Measurements from ENCODE around the gene CPNE5. TPM values are rescaled to one million over a fixed set of nuclear protein-coding genes. Genes with fewer than 3 reads are reported as not detected.

CPNE5 gene
- total and polyA plus RNA-seq, 2 donors, result 0.57 to 3.4 TPM

GRCh38 chr6:36860126-36860525, 20.9 kb upstream of the CPNE5 start:
- no peaks in the 10 kb centered on the region for H3K4me1 ChIP-seq (ENCODE audit: control insufficient read depth in 2 of 2, insufficient read depth in 2 of 2, low read length in 2 of 2)
- H3K9me3 ChIP-seq (ENCODE audit: control insufficient read depth in 2 of 2, insufficient read depth in 1 of 2, low read length in 1 of 2), result no peaks in the 10 kb centered on the region
- peaks cover 29 to 75% of the 10 kb centered on the region in 2 donors for H3K36me3 ChIP-seq (ENCODE audit: control insufficient read depth in 2 of 2, insufficient read depth in 2 of 2, low read length in 1 of 2)
- no peak overlapping the region for H3K27ac ChIP-seq (ENCODE audit: low read depth in 1 of 2, low read length in 1 of 2)
- 97% methylated on average over 7 of the region's 7 CpGs for WGBS
- no peak for DNase-seq (ENCODE audit: low read depth in 6 of 9, low spot score in 9 of 9)
- no peak overlapping the region for H3K4me3 ChIP-seq (ENCODE audit: low read length in 2 of 2)
- no peaks in the 10 kb centered on the region for H3K27me3 ChIP-seq (ENCODE audit: control insufficient read depth in 2 of 2, insufficient read depth in 1 of 2, low read length in 1 of 2)

GRCh38 chr6:36858407-36858981, 19.2 kb upstream of the CPNE5 start:
- no peak overlapping the region for H3K27ac ChIP-seq (ENCODE audit: low read depth in 1 of 2, low read length in 1 of 2)
- no peak overlapping the region for H3K4me3 ChIP-seq (ENCODE audit: low read length in 2 of 2)
- no peaks in the 10 kb centered on the region for H3K27me3 ChIP-seq (ENCODE audit: control insufficient read depth in 2 of 2, insufficient read depth in 1 of 2, low read length in 1 of 2)
- peaks cover 26 to 75% of the 10 kb centered on the region in 2 donors for H3K36me3 ChIP-seq (ENCODE audit: control insufficient read depth in 2 of 2, insufficient read depth in 2 of 2, low read length in 1 of 2)
- H3K9me3 ChIP-seq (ENCODE audit: control insufficient read depth in 2 of 2, insufficient read depth in 1 of 2, low read length in 1 of 2), result no peaks in the 10 kb centered on the region
- DNase-seq (ENCODE audit: low read depth in 6 of 9, low spot score in 9 of 9), result no peak
- 96% methylated on average over 6 of the region's 6 CpGs for WGBS
- H3K4me1 ChIP-seq (ENCODE audit: control insufficient read depth in 2 of 2, insufficient read depth in 2 of 2, low read length in 2 of 2), result no peaks in the 10 kb centered on the region

DNA sequence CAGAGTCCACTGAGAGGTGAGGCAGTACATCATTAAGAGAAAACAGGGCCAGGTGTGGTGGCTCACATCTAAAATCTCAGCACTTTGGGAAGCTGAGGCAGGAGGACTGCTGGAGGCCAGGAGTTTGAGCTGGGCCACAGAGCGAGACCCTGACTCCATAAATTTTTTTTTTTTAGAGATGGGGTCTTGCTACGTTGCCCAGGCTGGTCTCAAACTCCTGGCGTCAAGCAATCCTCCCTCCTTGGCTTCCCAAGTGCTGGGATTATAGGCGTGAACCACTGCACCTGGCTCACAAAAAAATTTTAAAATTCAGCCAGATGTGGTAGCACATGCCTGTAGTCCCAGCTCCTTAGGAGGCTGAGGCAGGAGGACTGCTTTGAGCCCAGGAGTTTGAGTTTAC, 18.1 kb upstream of the CPNE5 start:
- H3K4me3 ChIP-seq (ENCODE audit: low read length in 2 of 2), result no peak overlapping the region
- H3K27me3 ChIP-seq (ENCODE audit: control insufficient read depth in 2 of 2, insufficient read depth in 1 of 2, low read length in 1 of 2), result no peaks in the 10 kb centered on the region
- H3K9me3 ChIP-seq (ENCODE audit: control insufficient read depth in 2 of 2, insufficient read depth in 1 of 2, low read length in 1 of 2), result no peaks in the 10 kb centered on the region
- H3K36me3 ChIP-seq (ENCODE audit: control insufficient read depth in 2 of 2, insufficient read depth in 2 of 2, low read length in 1 of 2), result peaks cover 27 to 75% of the 10 kb centered on the region in 2 donors
- peaks cover 0 to 3% of the 10 kb centered on the region in 2 donors for H3K4me1 ChIP-seq (ENCODE audit: control insufficient read depth in 2 of 2, insufficient read depth in 2 of 2, low read length in 2 of 2)
- 97% methylated on average over 4 of the region's 4 CpGs for WGBS
- no peak overlapping the region for H3K27ac ChIP-seq (ENCODE audit: low read depth in 1 of 2, low read length in 1 of 2)
- no peak for DNase-seq (ENCODE audit: low read depth in 6 of 9, low spot score in 9 of 9)

- Histone ChIP-seq H3K9me3 (ENCODE audit: control insufficient read depth in 2 of 2, insufficient read depth in 1 of 2, low read length in 1 of 2) (no peaks in the 10 kb centered on the region), H3K36me3 (ENCODE audit: control insufficient read depth in 2 of 2, insufficient read depth in 2 of 2, low read length in 1 of 2) (peaks cover 21 to 70% of the 10 kb centered on the region in 2 donors), H3K27ac (ENCODE audit: low read depth in 1 of 2, low read length in 1 of 2) (no peak overlapping the region), H3K4me3 (ENCODE audit: low read length in 2 of 2) (no peak overlapping the region), H3K4me1 (ENCODE audit: control insufficient read depth in 2 of 2, insufficient read depth in 2 of 2, low read length in 2 of 2) (peaks cover 0 to 3% of the 10 kb centered on the region in 2 donors), H3K27me3 (ENCODE audit: control insufficient read depth in 2 of 2, insufficient read depth in 1 of 2, low read length in 1 of 2) (no peaks in the 10 kb centered on the region)
- no peak for DNase-seq (ENCODE audit: low read depth in 6 of 9, low spot score in 9 of 9)
- 98% methylated on average over 8 of the region's 8 CpGs for WGBS
Observed at GRCh38 chr6:36856277-36856676, 17.0 kb upstream of the CPNE5 start.

- no peak overlapping the region for H3K27ac ChIP-seq (ENCODE audit: low read depth in 1 of 2, low read length in 1 of 2)
- H3K36me3 ChIP-seq (ENCODE audit: control insufficient read depth in 2 of 2, insufficient read depth in 2 of 2, low read length in 1 of 2), result peaks cover 21 to 66% of the 10 kb centered on the region in 2 donors
- peaks cover 0 to 3% of the 10 kb centered on the region in 2 donors for H3K4me1 ChIP-seq (ENCODE audit: control insufficient read depth in 2 of 2, insufficient read depth in 2 of 2, low read length in 2 of 2)
- peaks cover 2 to 4% of the 10 kb centered on the region in 2 donors for H3K9me3 ChIP-seq (ENCODE audit: control insufficient read depth in 2 of 2, insufficient read depth in 1 of 2, low read length in 1 of 2)
- DNase-seq (ENCODE audit: low read depth in 6 of 9, low spot score in 9 of 9), result no peak
- 98% methylated on average over 10 of the region's 10 CpGs for WGBS
- no peak overlapping the region for H3K4me3 ChIP-seq (ENCODE audit: low read length in 2 of 2)
- no peaks in the 10 kb centered on the region for H3K27me3 ChIP-seq (ENCODE audit: control insufficient read depth in 2 of 2, insufficient read depth in 1 of 2, low read length in 1 of 2)
Observed at GRCh38 chr6:36855750-36856149, 16.5 kb upstream of the CPNE5 start.

DNA sequence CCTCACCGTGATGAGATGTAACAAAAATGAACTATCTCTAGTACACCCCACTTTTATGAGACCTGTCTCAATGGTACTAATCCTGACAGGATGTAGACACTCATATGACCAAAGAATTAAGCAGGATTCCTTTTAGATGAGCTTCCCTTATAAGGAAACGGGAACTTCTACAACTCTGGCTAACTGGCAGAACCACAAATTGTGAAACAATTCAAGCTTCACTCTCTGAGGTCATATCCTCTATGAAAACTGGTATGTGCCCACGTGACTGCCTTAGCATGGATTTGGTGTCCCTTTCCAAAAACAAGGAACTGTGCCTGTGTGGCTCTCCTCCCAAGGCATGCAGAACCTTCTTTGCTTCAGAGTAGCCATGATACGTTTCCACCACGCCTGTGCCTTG, 14.1 kb upstream of the CPNE5 start:
- Histone ChIP-seq H3K4me1 (ENCODE audit: control insufficient read depth in 2 of 2, insufficient read depth in 2 of 2, low read length in 2 of 2) (peaks cover 0 to 16% of the 10 kb centered on the region in 2 donors), H3K9me3 (ENCODE audit: control insufficient read depth in 2 of 2, insufficient read depth in 1 of 2, low read length in 1 of 2) (peaks cover 2 to 4% of the 10 kb centered on the region in 2 donors), H3K4me3 (ENCODE audit: low read length in 2 of 2) (no peak overlapping the region), H3K27me3 (ENCODE audit: control insufficient read depth in 2 of 2, insufficient read depth in 1 of 2, low read length in 1 of 2) (peaks cover 0 to 6% of the 10 kb centered on the region in 2 donors), H3K36me3 (ENCODE audit: control insufficient read depth in 2 of 2, insufficient read depth in 2 of 2, low read length in 1 of 2) (peaks cover 21 to 56% of the 10 kb centered on the region in 2 donors), H3K27ac (ENCODE audit: low read depth in 1 of 2, low read length in 1 of 2) (no peak overlapping the region)
- WGBS, result 95% methylated on average over 5 of the region's 5 CpGs
- DNase-seq (ENCODE audit: low read depth in 6 of 9, low spot score in 9 of 9), result no peak

GRCh38 chr6:36852481-36853147, 13.4 kb upstream of the CPNE5 start:
- Histone ChIP-seq H3K27ac (ENCODE audit: low read depth in 1 of 2, low read length in 1 of 2) (no peak overlapping the region), H3K4me3 (ENCODE audit: low read length in 2 of 2) (no peak overlapping the region), H3K4me1 (ENCODE audit: control insufficient read depth in 2 of 2, insufficient read depth in 2 of 2, low read length in 2 of 2) (peaks cover 0 to 18% of the 10 kb centered on the region in 2 donors), H3K27me3 (ENCODE audit: control insufficient read depth in 2 of 2, insufficient read depth in 1 of 2, low read length in 1 of 2) (peaks cover 0 to 6% of the 10 kb centered on the region in 2 donors), H3K9me3 (ENCODE audit: control insufficient read depth in 2 of 2, insufficient read depth in 1 of 2, low read length in 1 of 2) (peaks cover 2 to 4% of the 10 kb centered on the region in 2 donors), H3K36me3 (ENCODE audit: control insufficient read depth in 2 of 2, insufficient read depth in 2 of 2, low read length in 1 of 2) (peaks cover 19 to 51% of the 10 kb centered on the region in 2 donors)
- WGBS, result 92% methylated on average over 4 of the region's 4 CpGs
- no peak for DNase-seq (ENCODE audit: low read depth in 6 of 9, low spot score in 9 of 9)

DNA sequence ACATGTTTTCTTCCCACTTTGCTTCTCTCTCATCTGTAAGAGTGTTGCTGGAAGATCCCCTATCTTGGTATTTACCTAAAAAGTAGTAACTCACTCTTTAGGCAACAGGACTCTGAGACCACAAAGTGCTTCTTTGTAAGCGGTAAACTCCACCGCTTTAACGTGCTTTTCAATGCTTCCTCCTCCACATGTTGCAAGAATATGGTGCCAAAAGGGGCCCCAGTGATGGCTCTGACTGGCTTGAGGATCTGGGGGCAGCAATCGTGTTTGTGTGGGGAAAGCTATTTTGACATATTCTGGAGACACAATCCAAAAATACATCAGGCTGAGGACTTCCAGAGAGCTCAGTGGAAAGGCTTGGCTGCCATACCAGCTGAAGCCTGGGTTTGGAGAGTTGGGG, 12.4 kb upstream of the CPNE5 start:
- Histone ChIP-seq H3K9me3 (ENCODE audit: control insufficient read depth in 2 of 2, insufficient read depth in 1 of 2, low read length in 1 of 2) (peaks cover 2 to 4% of the 10 kb centered on the region in 2 donors), H3K36me3 (ENCODE audit: control insufficient read depth in 2 of 2, insufficient read depth in 2 of 2, low read length in 1 of 2) (peaks cover 17 to 41% of the 10 kb centered on the region in 2 donors), H3K27me3 (ENCODE audit: control insufficient read depth in 2 of 2, insufficient read depth in 1 of 2, low read length in 1 of 2) (peaks cover 0 to 6% of the 10 kb centered on the region in 2 donors), H3K4me3 (ENCODE audit: low read length in 2 of 2) (no peak overlapping the region), H3K27ac (ENCODE audit: low read depth in 1 of 2, low read length in 1 of 2) (no peak overlapping the region), H3K4me1 (ENCODE audit: control insufficient read depth in 2 of 2, insufficient read depth in 2 of 2, low read length in 2 of 2) (peaks cover 0 to 18% of the 10 kb centered on the region in 2 donors)
- no peak for DNase-seq (ENCODE audit: low read depth in 6 of 9, low spot score in 9 of 9)
- WGBS, result 71% methylated on average over 4 of the region's 4 CpGs

GRCh38 chr6:36851149-36851614, 11.9 kb upstream of the CPNE5 start:
- DNase-seq (ENCODE audit: low read depth in 6 of 9, low spot score in 9 of 9), result peak in 5 of 9 donors; percentile 46 to 82 (median 63)
- 63% methylated on average over 3 of the region's 3 CpGs for WGBS
- Histone ChIP-seq H3K27ac (ENCODE audit: low read depth in 1 of 2, low read length in 1 of 2) (no peak overlapping the region), H3K27me3 (ENCODE audit: control insufficient read depth in 2 of 2, insufficient read depth in 1 of 2, low read length in 1 of 2) (peaks cover 0 to 6% of the 10 kb centered on the region in 2 donors), H3K4me3 (ENCODE audit: low read length in 2 of 2) (no peak overlapping the region), H3K4me1 (ENCODE audit: control insufficient read depth in 2 of 2, insufficient read depth in 2 of 2, low read length in 2 of 2) (peaks cover 0 to 18% of the 10 kb centered on the region in 2 donors), H3K9me3 (ENCODE audit: control insufficient read depth in 2 of 2, insufficient read depth in 1 of 2, low read length in 1 of 2) (peaks cover 2 to 4% of the 10 kb centered on the region in 2 donors), H3K36me3 (ENCODE audit: control insufficient read depth in 2 of 2, insufficient read depth in 2 of 2, low read length in 1 of 2) (peaks cover 17 to 37% of the 10 kb centered on the region in 2 donors)

All from thymus (tissue), 11 donors.